Ovary (tissue), 3 donors: Measurements from ENCODE around the gene PLCD1.

ENCODE experiments used
- POLR2A ChIP-seq: fragments of 450-650 bp; IDR thresholded peaks from one replicate; pipeline ENCODE4 v1.6.1; 2017; ENCODE audit warnings: antibody characterized with exemption, mild to moderate bottlenecking, moderate library complexity
- TF ChIP-seq, protein P1 (sequence below), 3 donors: fragments of 450-650 bp in 2 of 3; fragments of 200-600 bp in 1 of 3; IDR thresholded peaks; one replicate each; pipeline versions ENCODE4 v1.5.1 to v1.8.0; 2016 to 2022; ENCODE audit warnings: antibody characterized with exemption in 3 of 3, mild to moderate bottlenecking in 1 of 3
- donor health status: DM: no; HTN: no; CAD: no.

DNA sequence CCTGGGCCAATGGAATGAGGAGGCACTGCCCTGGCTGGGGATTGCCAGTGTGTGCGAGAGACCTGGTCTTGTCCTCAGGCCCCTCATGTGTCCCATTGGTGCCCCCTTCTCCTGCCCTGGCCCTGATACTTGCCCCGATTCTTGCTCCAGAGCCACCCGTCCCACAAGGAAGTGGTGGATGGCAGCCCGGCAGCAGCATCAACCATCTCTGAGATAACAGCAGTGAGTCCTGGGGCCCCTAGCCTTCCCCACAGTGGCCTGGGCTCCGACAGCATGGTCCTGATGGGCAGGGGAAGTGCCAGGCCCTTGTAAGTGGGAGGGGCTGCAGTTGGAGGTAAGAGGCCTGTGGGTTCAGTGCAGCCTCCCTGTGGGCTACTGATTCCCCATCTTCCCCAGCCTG, 23.4 kb downstream of the PLCD1 start:
- no peak for TF ChIP-seq POLR2A
- TF ChIP-seq, protein P1, sequence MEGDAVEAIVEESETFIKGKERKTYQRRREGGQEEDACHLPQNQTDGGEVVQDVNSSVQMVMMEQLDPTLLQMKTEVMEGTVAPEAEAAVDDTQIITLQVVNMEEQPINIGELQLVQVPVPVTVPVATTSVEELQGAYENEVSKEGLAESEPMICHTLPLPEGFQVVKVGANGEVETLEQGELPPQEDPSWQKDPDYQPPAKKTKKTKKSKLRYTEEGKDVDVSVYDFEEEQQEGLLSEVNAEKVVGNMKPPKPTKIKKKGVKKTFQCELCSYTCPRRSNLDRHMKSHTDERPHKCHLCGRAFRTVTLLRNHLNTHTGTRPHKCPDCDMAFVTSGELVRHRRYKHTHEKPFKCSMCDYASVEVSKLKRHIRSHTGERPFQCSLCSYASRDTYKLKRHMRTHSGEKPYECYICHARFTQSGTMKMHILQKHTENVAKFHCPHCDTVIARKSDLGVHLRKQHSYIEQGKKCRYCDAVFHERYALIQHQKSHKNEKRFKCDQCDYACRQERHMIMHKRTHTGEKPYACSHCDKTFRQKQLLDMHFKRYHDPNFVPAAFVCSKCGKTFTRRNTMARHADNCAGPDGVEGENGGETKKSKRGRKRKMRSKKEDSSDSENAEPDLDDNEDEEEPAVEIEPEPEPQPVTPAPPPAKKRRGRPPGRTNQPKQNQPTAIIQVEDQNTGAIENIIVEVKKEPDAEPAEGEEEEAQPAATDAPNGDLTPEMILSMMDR (IDR thresholded peaks at IDR 0.05), result no peak
